Karpas-422 (cell line): Measurements from ENCODE around the gene AJAP1. TPM values are rescaled to one million over a fixed set of nuclear protein-coding genes. Genes with fewer than 3 reads are reported as not detected.

Experiments used
- DNase-seq: peaks from one replicate; pipeline ENCODE4 v3.0.0-alpha.2; 2015
- H2AFZ ChIP-seq: fragments of 200-600 bp; sonication (generic); 2 replicates; pipeline ENCODE4 v1.6.1; 2014; ENCODE audit warnings: antibody characterized with exemption, low read length, mixed read lengths
- H3K27ac ChIP-seq: fragments of 200-600 bp; sonication (generic); 2 replicates; pipeline ENCODE4 v1.5.1; 2014; ENCODE audit warnings: mild to moderate bottlenecking, low read length, moderate library complexity
- H3K27me3 ChIP-seq: fragments of 200-600 bp; sonication (generic); 2 replicates; pipeline ENCODE4 v1.6.1; 2014; ENCODE audit warnings: low read length, mixed read lengths
- H3K36me3 ChIP-seq: fragments of 200-600 bp; sonication (generic); 2 replicates; pipeline ENCODE4 v1.6.1; 2014; ENCODE audit warnings: low read length, mixed read lengths; ENCODE audit not compliant: insufficient read depth
- H3K4me1 ChIP-seq: fragments of 200-600 bp; sonication (generic); 2 replicates; pipeline ENCODE4 v1.6.1; 2014; ENCODE audit warnings: mild to moderate bottlenecking, low read length, mixed read lengths
- H3K4me2 ChIP-seq: fragments of 200-600 bp; sonication (generic); 2 replicates; pipeline ENCODE4 v1.6.1; 2014; ENCODE audit warnings: low read length, low read depth, mild to moderate bottlenecking; ENCODE audit not compliant: poor library complexity, severe bottlenecking
- H3K4me3 ChIP-seq: fragments of 200-600 bp; sonication (generic); 2 replicates; pipeline ENCODE4 v1.5.1; 2014; ENCODE audit warnings: mild to moderate bottlenecking, antibody characterized with exemption, low read length, mixed read lengths
- H3K79me2 ChIP-seq: fragments of 200-600 bp; sonication (generic); 2 replicates; pipeline ENCODE4 v1.6.1; 2014; ENCODE audit warnings: mild to moderate bottlenecking, low read length, mixed read lengths
- H3K9ac ChIP-seq: fragments of 200-600 bp; sonication (generic); 2 replicates; pipeline ENCODE4 v1.6.0; 2014; ENCODE audit warnings: low read length
- H3K9me2 ChIP-seq: fragments of 200-600 bp; sonication (generic), shearing (Covaris generic); replicated peaks from 2 replicates; pipeline ENCODE4 v1.6.0; 2014; ENCODE audit warnings: mild to moderate bottlenecking, low read length, moderate library complexity; ENCODE audit not compliant: insufficient read depth
- H3K9me3 ChIP-seq: fragments of 300-700, 200-600 bp; sonication (generic); 2 replicates; pipeline ENCODE4 v1.6.1; 2014; ENCODE audit warnings: low read length, mixed read lengths
- H4K20me1 ChIP-seq: fragments of 200-600 bp; sonication (generic); 2 replicates; pipeline ENCODE4 v1.6.1; 2014; ENCODE audit warnings: mild to moderate bottlenecking, antibody characterized with exemption, low read length, low read depth; ENCODE audit not compliant: insufficient read depth
- total RNA-seq: library from RNA; depleted of rRNA; stranded (reverse); fragments of >200 nt; shearing (Covaris generic); gene quantifications from 2 replicates; pipeline ENCODE4 v1.2.3, GENCODE V29; 2014; ENCODE audit warnings: low replicate concordance

AJAP1 gene
- total RNA-seq, 1 experiment from 2014 or later, result not detected

- H3K9me3 ChIP-seq, result no peaks in the 10 kb centered on the region
- no peak overlapping the region for H2AFZ ChIP-seq
- no peak for DNase-seq
- H3K79me2 ChIP-seq, result no peaks in the 10 kb centered on the region
- no peak overlapping the region for H3K4me3 ChIP-seq
- H3K9ac ChIP-seq, result no peak overlapping the region
- no peak overlapping the region for H3K4me2 ChIP-seq
- H3K27ac ChIP-seq, result no peak overlapping the region
- no peaks in the 10 kb centered on the region for H4K20me1 ChIP-seq
- H3K9me2 ChIP-seq, result no peaks in the 10 kb centered on the region
- H3K36me3 ChIP-seq, result no peaks in the 10 kb centered on the region
- H3K4me1 ChIP-seq, result no peaks in the 10 kb centered on the region
- H3K27me3 ChIP-seq, result peaks cover 4% of the 10 kb centered on the region; the same call in 1 of the 2 replicates
Observed at GRCh38 chr1:4674676-4675075, 20.3 kb downstream of the AJAP1 start.

DNA sequence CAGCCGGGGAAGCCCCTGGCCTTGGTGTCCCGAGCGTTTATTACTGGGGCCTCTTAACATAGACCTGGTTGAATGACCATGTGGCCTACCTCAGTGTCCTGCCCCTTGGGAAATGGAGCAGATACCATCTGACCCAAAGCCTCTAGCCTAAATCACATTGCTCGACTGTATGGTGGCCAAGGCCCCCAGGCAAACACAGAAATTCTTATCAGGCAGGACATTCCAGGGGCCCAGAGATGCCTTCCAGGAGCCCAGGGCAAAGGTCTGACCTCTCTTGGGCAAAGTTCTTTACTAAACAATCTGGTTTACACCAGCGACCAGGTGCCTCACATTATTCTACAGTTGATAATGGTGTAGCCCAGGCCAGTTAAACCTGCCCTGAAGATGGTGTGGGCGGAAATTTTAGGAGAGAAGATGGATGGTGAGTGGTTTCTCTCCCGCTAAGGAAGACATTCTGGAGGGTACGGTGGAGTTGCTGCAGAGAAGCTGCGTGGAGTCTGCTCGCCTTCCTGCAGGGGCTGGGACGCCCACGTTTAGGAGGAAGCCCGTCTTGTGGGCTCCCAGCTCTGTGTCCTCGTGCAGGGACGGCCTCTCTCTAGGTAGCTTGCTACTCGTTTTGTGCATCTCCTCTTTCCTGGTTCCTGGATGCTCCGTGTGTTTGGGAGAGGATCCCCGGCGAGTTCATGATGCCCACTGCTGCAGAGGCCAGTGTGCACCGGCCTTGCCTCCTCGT is 21.2 kb downstream of the AJAP1 start:
- Histone ChIP-seq H3K9ac (no peak overlapping the region), H3K36me3 (no peaks in the 10 kb centered on the region), H3K27me3 (peaks cover 6% of the 10 kb centered on the region; the same call in 1 of the 2 replicates), H3K4me3 (no peak overlapping the region), H2AFZ (no peak overlapping the region), H3K4me1 (no peaks in the 10 kb centered on the region), H3K9me2 (no peaks in the 10 kb centered on the region), H4K20me1 (no peaks in the 10 kb centered on the region), H3K79me2 (no peaks in the 10 kb centered on the region), H3K27ac (no peak overlapping the region), H3K4me2 (no peak overlapping the region), H3K9me3 (no peaks in the 10 kb centered on the region)
- no peak for DNase-seq

GRCh38 chr1:4676253-4676652 is 21.8 kb downstream of the AJAP1 start:
- H3K4me2 ChIP-seq, result no peak overlapping the region
- H3K9ac ChIP-seq, result no peak overlapping the region
- peaks cover 6% of the 10 kb centered on the region; the same call in 1 of the 2 replicates for H3K27me3 ChIP-seq
- no peaks in the 10 kb centered on the region for H3K36me3 ChIP-seq
- H3K4me3 ChIP-seq, result no peak overlapping the region
- no peaks in the 10 kb centered on the region for H3K79me2 ChIP-seq
- no peaks in the 10 kb centered on the region for H4K20me1 ChIP-seq
- H2AFZ ChIP-seq, result no peak overlapping the region
- H3K9me2 ChIP-seq, result no peaks in the 10 kb centered on the region
- no peak overlapping the region for H3K27ac ChIP-seq
- H3K4me1 ChIP-seq, result no peaks in the 10 kb centered on the region
- H3K9me3 ChIP-seq, result no peaks in the 10 kb centered on the region
- DNase-seq, result no peak

GRCh38 chr1:4677608-4678007 is 23.2 kb downstream of the AJAP1 start:
- Histone ChIP-seq H3K27ac (no peak overlapping the region), H3K36me3 (no peaks in the 10 kb centered on the region), H3K4me1 (no peaks in the 10 kb centered on the region), H3K79me2 (no peaks in the 10 kb centered on the region), H3K9me2 (no peaks in the 10 kb centered on the region), H3K9ac (no peak overlapping the region), H4K20me1 (no peaks in the 10 kb centered on the region), H3K4me2 (no peak overlapping the region), H3K9me3 (no peaks in the 10 kb centered on the region), H2AFZ (no peak overlapping the region), H3K4me3 (no peak overlapping the region), H3K27me3 (peaks cover 6% of the 10 kb centered on the region; the same call in 1 of the 2 replicates)
- no peak for DNase-seq

GRCh38 chr1:4678066-4678717 is 23.8 kb downstream of the AJAP1 start:
- DNase-seq, result no peak
- H3K9me2 ChIP-seq, result no peaks in the 10 kb centered on the region
- H3K36me3 ChIP-seq, result no peaks in the 10 kb centered on the region
- no peak overlapping the region for H3K9ac ChIP-seq
- H3K9me3 ChIP-seq, result no peaks in the 10 kb centered on the region
- no peaks in the 10 kb centered on the region for H3K79me2 ChIP-seq
- no peak overlapping the region for H3K4me3 ChIP-seq
- no peak overlapping the region for H2AFZ ChIP-seq
- no peaks in the 10 kb centered on the region for H3K4me1 ChIP-seq
- H3K27me3 ChIP-seq, result peaks cover 6% of the 10 kb centered on the region; the same call in 1 of the 2 replicates
- no peak overlapping the region for H3K4me2 ChIP-seq
- H4K20me1 ChIP-seq, result no peaks in the 10 kb centered on the region
- H3K27ac ChIP-seq, result no peak overlapping the region

- H3K9ac ChIP-seq, result no peak overlapping the region
- DNase-seq, result no peak
Observed at GRCh38 chr1:4681026-4681425, 26.6 kb downstream of the AJAP1 start.

GRCh38 chr1:4682607-4683220 is 28.3 kb downstream of the AJAP1 start:
- no peak for DNase-seq
- Histone ChIP-seq H3K9me3 (no peaks in the 10 kb centered on the region), H3K9me2 (no peaks in the 10 kb centered on the region), H3K36me3 (no peaks in the 10 kb centered on the region), H3K79me2 (no peaks in the 10 kb centered on the region), H3K4me1 (no peaks in the 10 kb centered on the region), H3K27me3 (peaks cover 6% of the 10 kb centered on the region; the same call in 1 of the 2 replicates), H3K4me3 (no peak overlapping the region), H4K20me1 (no peaks in the 10 kb centered on the region), H2AFZ (no peak overlapping the region), H3K9ac (no peak overlapping the region), H3K4me2 (no peak overlapping the region), H3K27ac (no peak overlapping the region)

More at GRCh38 chr1:4681026-4681425, 26.6 kb downstream of the AJAP1 start:
- Histone ChIP-seq H3K9me2 (no peaks in the 10 kb centered on the region), H3K9me3 (no peaks in the 10 kb centered on the region), H4K20me1 (no peaks in the 10 kb centered on the region), H3K36me3 (no peaks in the 10 kb centered on the region), H3K27ac (no peak overlapping the region), H3K79me2 (no peaks in the 10 kb centered on the region), H3K27me3 (peaks cover 6% of the 10 kb centered on the region; the same call in 1 of the 2 replicates), H3K4me2 (no peak overlapping the region), H3K4me1 (no peaks in the 10 kb centered on the region), H2AFZ (no peak overlapping the region), H3K4me3 (no peak overlapping the region)

DNA sequence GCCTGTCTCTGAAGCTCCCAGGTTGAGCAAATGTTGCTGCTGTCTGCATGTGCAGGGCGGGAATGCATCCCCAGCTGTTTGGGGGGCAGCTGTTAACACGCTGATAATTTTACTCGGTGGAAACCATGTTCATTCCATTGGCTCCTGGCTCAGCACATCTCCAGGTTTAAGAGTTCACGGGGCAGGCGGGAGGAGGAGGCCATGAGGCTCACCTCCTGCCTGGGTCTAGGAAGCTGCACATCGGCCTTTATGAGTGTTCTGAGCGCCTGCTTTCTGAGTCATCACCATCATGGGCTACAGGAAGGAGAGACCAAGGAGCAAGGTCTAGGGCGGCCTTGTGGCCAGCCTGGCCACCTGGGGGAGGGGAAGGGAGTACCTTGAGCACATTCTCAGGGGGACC is 29.7 kb downstream of the AJAP1 start:
- no peaks in the 10 kb centered on the region for H3K4me1 ChIP-seq
- no peak overlapping the region for H3K4me2 ChIP-seq
- H3K4me3 ChIP-seq, result no peak overlapping the region
- H3K36me3 ChIP-seq, result no peaks in the 10 kb centered on the region
- no peak overlapping the region for H3K27ac ChIP-seq
- H4K20me1 ChIP-seq, result no peaks in the 10 kb centered on the region
- H2AFZ ChIP-seq, result no peak overlapping the region
- DNase-seq, result no peak
- H3K27me3 ChIP-seq, result 0 out of 2 replicates have a peak, but pooled peaks cover 2% of the 10 kb centered on the region
- H3K9ac ChIP-seq, result no peak overlapping the region
- no peaks in the 10 kb centered on the region for H3K79me2 ChIP-seq
- no peaks in the 10 kb centered on the region for H3K9me2 ChIP-seq
- no peaks in the 10 kb centered on the region for H3K9me3 ChIP-seq
